HCT116 (cell line): ENCODE data around the gene RRBP1. TPM values are rescaled to one million over a fixed set of nuclear protein-coding genes. Genes with fewer than 3 reads are reported as not detected.

Source experiments
- ATAC-seq: fragments of 200-7000 bp; cut with Tn5 transposase; 2 replicates; pipeline ENCODE4 v1.9.1; 2020; ENCODE audit warnings: mild to moderate bottlenecking, moderate library complexity
- BruUV-seq: library from RNA; stranded (reverse); fragments of 400-500 nt; replicated peaks from 2 replicates; lab custom pipeline; 2021; lab: Mats Ljungman, UMichigan
- CTCF ChIA-PET: fragments of 300-600 bp; sonication (Branson Sonifier 250); formaldehyde crosslinking; loops from one replicate; lab custom pipeline; 2021; ENCODE audit warnings: antibody characterized with exemption; lab: Charles Lee
- POLR2A ChIA-PET: fragments of 300-600, 350-600 bp; sonication (Branson Sonifier 250); formaldehyde crosslinking; loops from one replicate; lab custom pipeline; 2021; ENCODE audit warnings: antibody characterized with exemption; lab: Charles Lee
- RAD21 ChIA-PET, 2 experiments: fragments of 300-600 bp; sonication (Branson Sonifier 250); formaldehyde crosslinking; loops; one replicate each; lab custom pipeline; 2023; ENCODE audit warnings: low total read pairs in 2 of 2; ENCODE audit not compliant: uncharacterized antibody in 2 of 2, unreplicated experiment in 2 of 2, low non-redundant PET in 1 of 2; lab: Charles Lee
- DNase-seq: peaks from one replicate; pipeline ENCODE4 v3.0.0-alpha.2; 2010; ENCODE audit warnings: low read depth, low spot score
- H2AFZ ChIP-seq: fragments of 200-600 bp; shearing (Covaris generic), sonication (generic); 2 replicates; pipeline ENCODE4 v1.6.1; 2017; ENCODE audit warnings: low read depth, mixed run types, mixed read lengths, antibody characterized with exemption, low read length; ENCODE audit not compliant: poor library complexity, severe bottlenecking
- H3K27ac ChIP-seq: 2 replicates; pipeline ENCODE4 v1.5.1; 2012; ENCODE audit warnings: low read depth, low read length
- H3K27me3 ChIP-seq: fragments of 200-600 bp; sonication (generic); 2 replicates; pipeline ENCODE4 v1.6.1; 2016; ENCODE audit warnings: mixed run types, low read length, mixed read lengths; ENCODE audit not compliant: insufficient read depth
- H3K36me3 ChIP-seq, 2 experiments: fragments of 200-500 bp in 1 of 2; fragments of 200-600 bp in 1 of 2; sonication (Bioruptor generic) in 1 of 2; sonication (generic) in 1 of 2; 2 replicates each; pipeline versions ENCODE4 v1.5.1 to v1.6.1; 2014 to 2016; ENCODE audit warnings: low read length in 2 of 2, inconsistent platforms in 1 of 2, mixed read lengths in 1 of 2, mixed run types in 1 of 2; ENCODE audit not compliant: insufficient read depth in 2 of 2, control insufficient read depth in 1 of 2
- H3K4me1 ChIP-seq, 2 experiments: fragments of 200-600 bp in 1 of 2; sonication (generic) in 1 of 2; 2 replicates each; pipeline versions ENCODE4 v1.5.1 to v1.6.1; 2012 to 2017; ENCODE audit warnings: low read length in 2 of 2, inconsistent platforms in 1 of 2, mild to moderate bottlenecking in 1 of 2, mixed read lengths in 1 of 2, mixed run types in 1 of 2, moderate library complexity in 1 of 2; ENCODE audit not compliant: insufficient read depth in 2 of 2, control insufficient read depth in 1 of 2
- H3K4me2 ChIP-seq: fragments of 200-600 bp; sonication (generic); 2 replicates; pipeline ENCODE4 v1.6.1; 2017; ENCODE audit warnings: mixed run types, low read length, mixed read lengths
- H3K4me3 ChIP-seq, 2 experiments: fragments of 200-600 bp in 1 of 2; sonication (generic) in 1 of 2; replicated peaks in 1 of 2; 2 replicates each; pipeline ENCODE4 v1.5.1; 2011 to 2016; ENCODE audit warnings: low read length in 2 of 2, control low read depth in 1 of 2, low read depth in 1 of 2, mild to moderate bottlenecking in 1 of 2, mixed read lengths in 1 of 2, mixed run types in 1 of 2
- H3K79me2 ChIP-seq: fragments of 200-600 bp; sonication (generic); 2 replicates; pipeline ENCODE4 v1.6.1; 2017; ENCODE audit warnings: mild to moderate bottlenecking, mixed run types, low read length, moderate library complexity, mixed read lengths; ENCODE audit not compliant: insufficient read depth
- H3K9ac ChIP-seq: fragments of 200-600 bp; sonication (generic); 2 replicates; pipeline ENCODE4 v1.6.1; 2016; ENCODE audit warnings: low read length, mixed read lengths
- H3K9me2 ChIP-seq: fragments of 200-600 bp; sonication (generic), shearing (Covaris generic); 2 replicates; pipeline ENCODE4 v1.6.1; 2017; ENCODE audit warnings: mixed run types, mild to moderate bottlenecking, moderate library complexity; ENCODE audit not compliant: insufficient read depth
- H3K9me3 ChIP-seq, 2 experiments: fragments of 200-500 bp in 1 of 2; fragments of 200-600 bp in 1 of 2; sonication (Bioruptor generic) in 1 of 2; sonication (generic) in 1 of 2; 2 replicates each; pipeline ENCODE4 v1.6.1; 2014 to 2017; ENCODE audit warnings: low read length in 2 of 2, mixed read lengths in 2 of 2, inconsistent platforms in 1 of 2, low read depth in 1 of 2, mild to moderate bottlenecking in 1 of 2, mixed run types in 1 of 2, moderate library complexity in 1 of 2; ENCODE audit not compliant: control insufficient read depth in 1 of 2, insufficient read depth in 1 of 2
- H4K20me1 ChIP-seq: fragments of 200-600 bp; sonication (generic), shearing (Covaris generic); 2 replicates; pipeline ENCODE4 v1.6.1; 2017; ENCODE audit warnings: mixed run types, mild to moderate bottlenecking, moderate library complexity; ENCODE audit not compliant: insufficient read depth
- CBX3 ChIP-seq: IDR thresholded peaks from 2 replicates; pipeline ENCODE4 v1.6.1; 2012; ENCODE audit warnings: low read depth
- CTCF ChIP-seq, 3 experiments: fragments of 200-600 bp in 1 of 3; sonication (generic) in 1 of 3; IDR thresholded peaks in 2 of 3; conservative IDR thresholded peaks in 1 of 3; 2 replicates each; pipeline ENCODE4 v1.5.1; 2012 to 2017; ENCODE audit warnings: low read depth in 2 of 3, low read length in 2 of 3, antibody characterized with exemption in 1 of 3, borderline replicate concordance in 1 of 3, control low read depth in 1 of 3, mild to moderate bottlenecking in 1 of 3, mixed read lengths in 1 of 3, mixed run types in 1 of 3, moderate library complexity in 1 of 3; ENCODE audit not compliant: insufficient read depth in 1 of 3
- EGR1 ChIP-seq: IDR thresholded peaks from 2 replicates; pipeline ENCODE4 v1.6.1; 2012; ENCODE audit warnings: low read depth
- POLR2A ChIP-seq: IDR thresholded peaks from 2 replicates; pipeline ENCODE4 v1.7.0; 2011; ENCODE audit warnings: borderline replicate concordance; ENCODE audit not compliant: insufficient read depth, insufficient read length; ENCODE audit errors: extremely low read depth
- POLR2AphosphoS5 ChIP-seq: IDR thresholded peaks from 2 replicates; pipeline ENCODE4 v1.6.1; 2011; ENCODE audit warnings: mild to moderate bottlenecking, low read depth, low read length, moderate library complexity
- REST ChIP-seq: IDR thresholded peaks from 2 replicates; pipeline ENCODE4 v1.6.1; 2012; ENCODE audit warnings: low read depth
- SIN3A ChIP-seq: IDR thresholded peaks from 2 replicates; pipeline ENCODE4 v1.6.1; 2012; ENCODE audit warnings: low read depth
- SRF ChIP-seq: IDR thresholded peaks from 2 replicates; pipeline ENCODE4 v1.6.1; 2012; ENCODE audit warnings: low read depth
- YY1 ChIP-seq: IDR thresholded peaks from 2 replicates; pipeline ENCODE4 v1.6.1; 2011; ENCODE audit warnings: low read length, low read depth, moderate library complexity, mild to moderate bottlenecking; ENCODE audit not compliant: insufficient replicate concordance; ENCODE audit errors: extremely low read depth
- ZFX ChIP-seq: fragments of 450-650 bp; IDR thresholded peaks from 2 replicates; pipeline ENCODE4 v1.6.1; 2017
- ZNF274 ChIP-seq: fragments of 200-500 bp; sonication (Bioruptor generic); IDR thresholded peaks from 2 replicates; pipeline ENCODE4 v1.6.1; 2014; ENCODE audit warnings: mild to moderate bottlenecking, low read depth, low read length, inconsistent platforms
- intact Hi-C: fragments of 100-400 bp; cut with micrococcal nuclease; formaldehyde crosslinking; loops from 2 replicates; pipeline ENCODE4 v1.10.0; 2022
- total RNA-seq: library from RNA; stranded (reverse); gene quantifications from one replicate; pipeline ENCODE4 v1.2.1, GENCODE V29; 2021; ENCODE audit not compliant: unreplicated experiment

The RRBP1 gene
- total RNA-seq, 1 experiment from 2014 or later, result 123 TPM

- ChIA-PET RAD21 (no interaction called here), POLR2A (no interaction called here), CTCF (interaction anchor here (1.1 kb wide), 1 partner anchor 10 kb away, joined by 3 read pairs; no protein-coding TSS in a partner anchor)
- intact Hi-C loops, result no loop called here
- no peaks in the 10 kb centered on the region for H3K4me1 ChIP-seq
- H3K27me3 ChIP-seq, result no peaks in the 10 kb centered on the region
- no peak overlapping the region for H2AFZ ChIP-seq
- TF ChIP-seq POLR2AphosphoS5 (no peak), ZNF274 (no peak), YY1 (no peak), CTCF (IDR thresholded peaks at IDR 0.05 in 2 of 3, conservative IDR thresholded peaks at IDR 0.05 in 1 of 3; ENCODE audit: borderline replicate concordance in 1 of 3, insufficient read depth in 1 of 3, low read depth in 2 of 3, low read length in 2 of 3) (no peak), CBX3 (no peak), POLR2A (no peak), SIN3A (no peak), SRF (no peak), ZFX (no peak), EGR1 (no peak), REST (no peak)
- ATAC-seq (no peak), DNase-seq (no peak)
- peaks cover 0 to 8% of the 10 kb centered on the region in 2 experiments; a peak in 2 of 4 replicates for H3K36me3 ChIP-seq
- no peak overlapping the region for H3K9ac ChIP-seq
- H3K4me3 ChIP-seq, result no peak overlapping the region
- H3K9me3 ChIP-seq, result no peaks in the 10 kb centered on the region
- BruUV-seq, result no TSS peak
- H3K9me2 ChIP-seq, result no peaks in the 10 kb centered on the region
- peaks cover 65% of the 10 kb centered on the region for H3K79me2 ChIP-seq
- H3K4me2 ChIP-seq, result no peak overlapping the region
- no peaks in the 10 kb centered on the region for H4K20me1 ChIP-seq
- no peak overlapping the region for H3K27ac ChIP-seq
Observed at GRCh38 chr20:17645010-17645409, 37.0 kb downstream of the RRBP1 start.
